GM12891 (cell line): ENCODE data around the gene FMN1.

Source experiments
- DNase-seq: peaks from one replicate; pipeline ENCODE4 v3.0.0; 2011; ENCODE audit warnings: low spot score; ENCODE audit not compliant: insufficient read length
- FAIRE-seq: peaks from 2 replicates; lab custom pipeline; 2011; peaks lifted over from hg19 to GRCh38; lab: Jason Lieb, UNC
- PAX5 ChIP-seq: IDR thresholded peaks from 2 replicates; pipeline ENCODE4 v1.6.1; 2011; ENCODE audit warnings: low read length, moderate library complexity, mild to moderate bottlenecking; ENCODE audit not compliant: insufficient read depth, severe bottlenecking
- POLR2A ChIP-seq: IDR thresholded peaks from 2 replicates; pipeline ENCODE4 v1.6.1; 2011; ENCODE audit warnings: low read depth, low read length, control low read depth
- POLR2AphosphoS5 ChIP-seq: IDR thresholded peaks from 2 replicates; pipeline ENCODE4 v1.6.1; 2011; ENCODE audit warnings: low read depth, low read length, control low read depth
- POU2F2 ChIP-seq: IDR thresholded peaks from 2 replicates; pipeline ENCODE4 v1.6.1; 2011; ENCODE audit warnings: low read depth, mild to moderate bottlenecking, control low read depth, low read length, moderate library complexity
- SPI1 ChIP-seq: IDR thresholded peaks from 2 replicates; pipeline ENCODE4 v1.6.1; 2011; ENCODE audit warnings: low read depth, low read length, control low read depth
- TAF1 ChIP-seq: IDR thresholded peaks from 2 replicates; pipeline ENCODE4 v1.6.1; 2011; ENCODE audit warnings: low read depth, low read length, control low read depth

Gene FMN1

GRCh38 chr15:32819448-32819847 lies 375.1 kb downstream of the FMN1 start:
- DNase-seq, result no peak
- no peak for FAIRE-seq
- TF ChIP-seq TAF1 (no peak), SPI1 (no peak), POU2F2 (no peak), PAX5 (no peak), POLR2AphosphoS5 (no peak), POLR2A (no peak)

DNA sequence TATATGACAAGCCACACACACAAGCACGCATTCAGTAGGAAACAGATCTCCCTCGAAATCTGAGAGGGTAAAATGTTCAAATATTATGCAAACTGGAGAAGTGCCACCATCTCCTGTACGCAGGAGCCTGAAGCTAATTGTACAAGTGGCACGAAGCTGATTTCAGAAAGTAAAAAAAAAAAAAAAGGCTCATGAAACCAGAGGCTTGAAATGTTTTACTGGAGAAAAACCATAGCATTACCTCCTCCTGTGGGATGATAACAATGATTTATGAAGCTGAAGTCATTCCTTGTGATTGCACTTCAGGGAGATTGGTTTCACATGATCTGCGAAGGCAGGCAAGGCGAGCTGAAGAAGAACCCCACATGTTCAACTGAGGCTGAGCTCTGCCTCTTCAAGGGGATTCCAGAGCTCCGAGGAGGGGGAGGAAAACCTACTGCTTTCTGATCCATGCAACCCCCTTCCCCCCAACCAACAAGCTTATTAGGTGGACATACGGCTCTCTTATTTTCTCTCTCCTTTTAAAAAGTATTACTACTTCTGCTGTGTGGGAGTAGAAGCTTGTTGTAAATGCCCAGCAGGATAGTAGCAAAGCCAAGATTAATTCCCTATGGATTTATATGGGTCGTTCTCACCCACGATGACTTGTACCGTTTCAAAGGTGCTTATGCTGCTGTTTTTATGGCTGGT lies 375.6 kb downstream of the FMN1 start:
- FAIRE-seq (no peak), DNase-seq (no peak)
- TF ChIP-seq PAX5 (no peak), POU2F2 (no peak), POLR2AphosphoS5 (no peak), POLR2A (no peak), TAF1 (no peak), SPI1 (no peak)

DNA sequence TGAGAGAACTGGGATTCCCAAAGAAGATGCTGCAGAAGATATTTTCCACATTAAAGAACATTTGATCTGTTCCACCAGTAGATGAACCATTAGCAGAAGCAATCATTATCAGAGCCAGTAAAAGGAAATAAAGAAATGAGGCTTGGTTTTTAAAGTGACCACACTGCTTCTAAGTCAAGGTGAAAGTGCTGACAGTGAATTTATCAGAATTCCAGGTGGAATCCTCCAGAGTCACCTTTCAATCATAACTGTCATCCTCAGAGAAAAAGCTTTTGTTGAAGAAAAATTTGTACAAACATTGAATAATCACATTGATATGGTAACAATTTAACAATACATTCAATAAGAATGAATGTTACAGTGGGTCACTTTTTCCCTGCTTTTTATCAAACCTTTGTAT lies 376.9 kb downstream of the FMN1 start:
- no peak for FAIRE-seq
- no peak for DNase-seq
- TF ChIP-seq PAX5 (no peak), SPI1 (no peak), POLR2A (no peak), TAF1 (no peak), POLR2AphosphoS5 (no peak), POU2F2 (no peak)

- no peak for DNase-seq
- FAIRE-seq, result no peak
- TF ChIP-seq TAF1, result no peak
- TF ChIP-seq POU2F2, result no peak
- TF ChIP-seq POLR2A, result no peak
Measured at GRCh38 chr15:32807331-32807730, 387.2 kb downstream of the FMN1 start.

- FAIRE-seq, result no peak
- DNase-seq, result no peak
- no peak for TF ChIP-seq TAF1
- TF ChIP-seq POLR2AphosphoS5, result no peak
- TF ChIP-seq SPI1, result no peak
- no peak for TF ChIP-seq POU2F2
- no peak for TF ChIP-seq PAX5
- TF ChIP-seq POLR2A, result no peak
Measured at GRCh38 chr15:32803631-32804030, 390.9 kb downstream of the FMN1 start.

DNA sequence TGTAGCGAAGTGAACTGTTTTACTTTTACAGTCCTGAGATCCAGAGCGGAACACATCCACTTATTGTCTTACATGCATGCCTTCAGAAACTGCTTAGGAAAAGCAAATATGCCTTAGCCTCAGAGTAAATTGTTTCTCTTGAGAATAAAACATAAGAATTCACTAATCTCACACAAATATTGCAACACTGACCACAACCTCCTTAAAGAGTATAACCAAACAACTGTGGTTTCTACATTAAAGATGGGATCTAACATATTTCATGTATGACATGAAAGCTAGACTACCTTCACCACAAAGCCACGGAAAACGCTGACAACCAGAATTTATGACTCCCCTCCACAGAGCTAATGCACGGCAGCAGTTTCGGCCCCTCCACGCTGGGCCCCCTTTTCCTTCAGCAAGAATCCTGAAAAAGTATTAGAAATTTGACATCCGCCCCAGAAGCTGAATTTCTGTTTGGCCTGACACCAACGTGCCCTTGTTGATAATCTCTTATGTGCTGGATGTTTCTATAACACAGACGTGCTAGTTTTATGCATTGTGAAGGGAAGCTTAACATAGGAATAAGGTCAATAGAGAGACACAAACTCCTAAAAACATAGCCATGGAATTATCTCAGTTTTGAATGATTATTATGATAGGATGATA lies 392.1 kb downstream of the FMN1 start:
- DNase-seq, result no peak
- FAIRE-seq, result no peak

DNA sequence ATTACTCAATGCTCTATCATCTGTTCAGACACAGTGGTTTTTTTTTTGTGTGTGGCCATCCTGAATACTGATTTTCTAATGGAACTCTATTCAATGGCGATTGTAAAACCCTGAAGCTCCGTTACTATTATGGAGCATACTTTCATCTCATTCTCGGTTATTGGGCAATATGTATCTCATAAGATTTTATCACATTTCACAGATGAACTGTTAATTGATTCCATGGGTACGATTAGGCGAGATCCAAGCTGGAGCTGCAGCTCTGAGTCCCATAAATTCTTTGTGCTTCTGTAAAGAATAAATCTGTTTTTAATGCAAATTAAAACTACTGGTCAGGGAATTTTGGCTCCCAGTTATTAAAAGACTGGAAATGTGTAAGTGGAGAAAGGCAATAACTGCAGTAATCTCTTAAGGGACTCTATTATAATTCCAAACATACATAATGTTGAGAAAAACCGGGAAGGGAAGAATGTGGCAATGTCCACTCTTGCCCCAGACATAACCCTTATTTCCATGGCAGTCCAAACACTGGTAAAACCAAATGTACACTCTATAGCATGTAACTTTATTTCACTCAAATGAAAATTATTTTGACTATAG lies 394.5 kb downstream of the FMN1 start:
- TF ChIP-seq TAF1 (no peak), PAX5 (no peak), SPI1 (no peak), POLR2A (no peak), POLR2AphosphoS5 (no peak), POU2F2 (no peak)
- no peak for DNase-seq
- no peak for FAIRE-seq

More for the DNA sequence above, 392.1 kb downstream of the FMN1 start:
- TF ChIP-seq POLR2AphosphoS5 (no peak), PAX5 (no peak), SPI1 (no peak), POU2F2 (no peak), TAF1 (no peak), POLR2A (no peak)

DNA sequence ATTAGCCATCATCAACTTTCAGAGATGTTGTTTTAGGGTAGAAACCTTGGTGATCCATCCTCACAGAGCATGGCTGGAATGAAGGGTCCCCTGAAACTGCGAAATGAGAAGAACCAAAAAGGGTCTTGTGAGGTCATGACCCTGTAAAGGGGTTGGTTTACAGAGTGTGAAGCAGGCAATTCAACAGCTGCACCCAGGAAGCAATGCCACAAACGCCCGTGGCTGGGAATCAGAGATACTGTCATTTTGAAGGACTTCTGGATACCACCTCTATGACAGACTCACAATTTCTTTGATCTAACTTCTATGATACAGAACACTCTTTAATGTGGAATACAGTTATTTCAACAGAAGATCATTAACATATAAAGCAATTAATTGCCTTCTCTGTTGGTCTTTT lies 397.7 kb downstream of the FMN1 start:
- TF ChIP-seq SPI1, result no peak
- no peak for TF ChIP-seq PAX5
- no peak for DNase-seq
- no peak for FAIRE-seq

- TF ChIP-seq PAX5, result no peak
- no peak for TF ChIP-seq SPI1
- TF ChIP-seq POU2F2, result no peak
- no peak for TF ChIP-seq POLR2AphosphoS5
- TF ChIP-seq TAF1, result no peak
- TF ChIP-seq POLR2A, result no peak
- FAIRE-seq, result no peak
- DNase-seq, result no peak
Measured at GRCh38 chr15:32794973-32795372, 399.5 kb downstream of the FMN1 start.
